Rectal smooth muscle tissue (tissue), 1 donor: Measurements from ENCODE around the gene ICOS.

Source experiments
- H3K27ac ChIP-seq: one replicate; pipeline ENCODE4 v1.7.0; 2013; ENCODE audit warnings: low read depth, low read length, inconsistent platforms
- H3K27me3 ChIP-seq: one replicate; pipeline ENCODE4 v1.7.0; 2013; ENCODE audit warnings: low read length; ENCODE audit not compliant: control insufficient read depth, insufficient read depth
- H3K36me3 ChIP-seq: one replicate; pipeline ENCODE4 v1.7.0; 2013; ENCODE audit warnings: low read length; ENCODE audit not compliant: control insufficient read depth, insufficient read depth
- H3K4me1 ChIP-seq: one replicate; pipeline ENCODE4 v1.7.0; 2013; ENCODE audit warnings: low read length; ENCODE audit not compliant: control insufficient read depth, insufficient read depth
- H3K4me3 ChIP-seq: one replicate; pipeline ENCODE4 v1.7.0; 2013; ENCODE audit warnings: low read length
- H3K9ac ChIP-seq: one replicate; pipeline ENCODE4 v1.7.0; 2013; ENCODE audit warnings: low read length

Gene ICOS

DNA sequence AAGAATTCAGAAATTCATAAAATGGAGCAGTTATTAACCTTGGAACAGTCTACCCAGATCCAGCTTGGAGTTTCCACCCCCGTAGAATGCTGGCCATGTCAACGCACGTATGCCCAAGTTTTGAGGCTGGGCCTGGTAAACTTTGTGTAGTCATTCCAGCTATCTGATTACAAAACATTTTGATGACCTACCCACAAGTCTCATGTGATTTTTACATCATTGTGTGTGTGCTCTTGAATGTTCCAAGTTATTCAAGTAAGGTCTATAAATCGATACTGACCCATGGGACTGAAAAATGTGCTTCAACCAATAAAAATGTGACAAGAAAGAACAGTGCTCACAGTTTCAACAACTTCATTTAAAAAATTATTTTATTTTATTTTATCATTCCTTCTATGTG lies 32.5 kb upstream of the ICOS start:
- H3K4me3 ChIP-seq: no peak overlapping the region
- H3K9ac ChIP-seq: no peak overlapping the region
- no peak overlapping the region for H3K27ac ChIP-seq
- peaks cover 18% of the 10 kb centered on the region for H3K4me1 ChIP-seq
- no peaks in the 10 kb centered on the region for H3K27me3 ChIP-seq
- H3K36me3 ChIP-seq: no peaks in the 10 kb centered on the region

- H3K4me1 ChIP-seq: peaks cover 10% of the 10 kb centered on the region
- no peak overlapping the region for H3K9ac ChIP-seq
- no peak overlapping the region for H3K27ac ChIP-seq
- H3K36me3 ChIP-seq: no peaks in the 10 kb centered on the region
- no peak overlapping the region for H3K4me3 ChIP-seq
- H3K27me3 ChIP-seq: no peaks in the 10 kb centered on the region
These were observed 30.9 kb upstream of the ICOS start for GRCh38 chr2:203905656-203906055.

GRCh38 chr2:203908066-203908796 lies 28.3 kb upstream of the ICOS start:
- no peaks in the 10 kb centered on the region for H3K36me3 ChIP-seq
- no peak overlapping the region for H3K9ac ChIP-seq
- H3K27me3 ChIP-seq: no peaks in the 10 kb centered on the region
- peaks cover 5% of the 10 kb centered on the region for H3K4me1 ChIP-seq
- H3K4me3 ChIP-seq: no peak overlapping the region
- no peak overlapping the region for H3K27ac ChIP-seq

DNA sequence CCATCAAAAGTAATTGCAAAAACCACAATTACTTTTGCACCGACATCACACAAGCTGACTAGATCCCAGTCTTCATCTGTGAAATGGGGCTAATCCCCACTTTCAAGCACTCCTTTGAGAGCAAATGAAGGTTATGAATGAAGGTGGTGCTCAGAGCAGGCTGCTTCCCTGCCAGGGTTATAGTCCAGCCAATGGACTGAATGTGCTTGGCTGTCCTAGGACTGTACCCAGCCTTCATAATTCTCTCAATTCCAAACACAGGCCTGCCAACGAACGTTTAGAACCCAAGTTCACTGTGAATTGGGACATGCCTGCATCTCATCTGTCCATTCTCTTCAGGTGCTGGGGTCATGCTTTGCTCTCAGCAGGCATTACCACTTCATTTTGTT lies 27.8 kb upstream of the ICOS start:
- Histone ChIP-seq H3K9ac (no peak overlapping the region), H3K4me3 (no peak overlapping the region), H3K4me1 (peaks cover 5% of the 10 kb centered on the region), H3K36me3 (no peaks in the 10 kb centered on the region), H3K27ac (no peak overlapping the region), H3K27me3 (no peaks in the 10 kb centered on the region)

DNA sequence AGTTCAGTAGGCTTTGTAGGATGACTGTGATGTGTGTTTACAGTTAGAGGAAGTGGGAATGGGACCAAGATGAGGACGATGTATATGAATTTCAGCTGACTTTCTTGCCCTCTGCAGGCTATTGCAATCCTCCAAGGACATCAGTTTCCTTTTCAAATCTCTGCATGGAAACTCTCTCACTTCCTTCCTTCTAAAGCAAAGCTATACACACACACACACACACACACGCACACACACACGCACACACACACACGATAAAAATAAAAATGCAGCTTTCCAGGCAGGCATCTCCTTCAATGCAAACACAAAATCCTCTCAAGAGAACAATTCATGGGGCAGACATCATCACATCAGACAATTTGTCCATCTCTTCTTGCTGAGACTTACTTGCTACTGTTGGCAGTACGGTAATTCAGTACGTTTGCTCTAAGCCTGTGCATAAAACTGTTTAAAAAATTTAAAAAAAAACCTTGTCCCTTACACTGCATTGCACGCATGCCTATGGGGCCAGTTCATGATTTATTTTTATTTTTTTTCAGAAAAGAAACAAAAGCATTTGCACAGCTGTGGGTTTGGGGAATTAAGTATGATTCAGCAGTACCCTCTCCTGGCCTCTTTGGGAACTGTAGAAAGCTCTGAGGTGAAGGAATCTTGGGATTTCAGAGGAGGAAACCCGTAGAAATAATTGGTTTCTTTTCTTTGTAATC lies 27.1 kb upstream of the ICOS start:
- peaks cover 5% of the 10 kb centered on the region for H3K4me1 ChIP-seq
- no peaks in the 10 kb centered on the region for H3K36me3 ChIP-seq
- H3K27ac ChIP-seq: no peak overlapping the region
- H3K9ac ChIP-seq: no peak overlapping the region
- H3K4me3 ChIP-seq: peak overlapping the region; percentile 48
- H3K27me3 ChIP-seq: no peaks in the 10 kb centered on the region

GRCh38 chr2:203909974-203910373 lies 26.6 kb upstream of the ICOS start:
- Histone ChIP-seq H3K36me3 (no peaks in the 10 kb centered on the region), H3K27ac (no peak overlapping the region), H3K4me3 (no peak overlapping the region), H3K9ac (no peak overlapping the region), H3K27me3 (no peaks in the 10 kb centered on the region), H3K4me1 (peaks cover 5% of the 10 kb centered on the region)

GRCh38 chr2:203913947-203914346 lies 22.6 kb upstream of the ICOS start:
- Histone ChIP-seq H3K4me1 (peaks cover 5% of the 10 kb centered on the region), H3K4me3 (no peak overlapping the region), H3K27me3 (no peaks in the 10 kb centered on the region), H3K36me3 (no peaks in the 10 kb centered on the region), H3K9ac (no peak overlapping the region), H3K27ac (no peak overlapping the region)

DNA sequence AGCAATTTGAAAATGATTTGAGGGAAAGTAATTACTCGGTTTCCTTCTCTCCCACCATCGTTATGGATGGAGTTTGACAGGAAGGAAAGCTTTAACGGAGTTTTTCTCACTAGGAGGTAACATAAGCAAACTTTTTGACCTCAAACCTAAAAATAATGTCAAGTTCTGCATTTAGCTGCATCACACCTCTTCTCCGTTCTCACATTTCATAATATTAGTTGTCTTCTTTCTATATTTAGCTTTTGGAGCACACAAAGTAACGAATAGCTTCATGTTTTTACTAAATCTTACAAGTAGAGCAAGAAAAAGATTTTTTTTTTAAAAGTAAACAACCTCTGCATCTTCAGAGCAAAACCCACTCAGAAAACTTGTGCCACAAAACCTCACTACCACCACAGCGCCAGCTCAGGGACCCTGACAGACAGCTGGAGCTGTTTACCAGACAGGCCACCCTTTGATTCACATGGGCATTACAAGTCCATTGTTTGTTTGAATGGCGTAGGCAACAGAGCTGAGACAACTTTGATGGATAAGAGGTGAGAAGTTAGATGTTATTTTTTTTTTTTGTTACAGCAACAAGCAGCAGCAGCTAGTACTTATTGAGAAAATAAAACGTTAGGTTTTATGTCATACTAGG lies 21.9 kb upstream of the ICOS start:
- Histone ChIP-seq H3K9ac (no peak overlapping the region), H3K27me3 (no peaks in the 10 kb centered on the region), H3K27ac (no peak overlapping the region), H3K36me3 (no peaks in the 10 kb centered on the region), H3K4me3 (no peak overlapping the region), H3K4me1 (no peaks in the 10 kb centered on the region)

GRCh38 chr2:203915256-203915655 lies 21.3 kb upstream of the ICOS start:
- Histone ChIP-seq H3K4me3 (no peak overlapping the region), H3K27me3 (no peaks in the 10 kb centered on the region), H3K4me1 (no peaks in the 10 kb centered on the region), H3K9ac (no peak overlapping the region), H3K36me3 (no peaks in the 10 kb centered on the region), H3K27ac (no peak overlapping the region)

DNA sequence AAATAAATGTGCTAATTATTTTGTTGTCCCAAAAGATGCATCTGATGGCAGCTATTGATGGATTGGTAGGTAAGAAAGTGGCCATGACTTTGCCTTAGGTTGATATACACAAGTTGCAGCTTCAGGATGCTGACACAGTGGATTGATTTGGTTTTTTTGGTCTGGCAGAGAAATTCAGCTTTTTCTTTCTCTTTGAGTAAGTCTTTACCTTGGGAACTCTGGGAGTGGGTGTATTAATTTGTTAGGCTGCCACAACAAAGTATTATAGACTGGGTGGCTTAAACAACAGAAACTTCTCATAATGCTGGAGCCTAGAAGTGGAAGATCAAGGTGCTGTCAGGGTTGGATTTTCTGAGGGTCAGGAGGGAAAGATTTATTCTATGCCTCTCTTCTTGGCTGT lies 19.8 kb upstream of the ICOS start:
- no peaks in the 10 kb centered on the region for H3K27me3 ChIP-seq
- no peaks in the 10 kb centered on the region for H3K4me1 ChIP-seq
- no peak overlapping the region for H3K4me3 ChIP-seq
- H3K9ac ChIP-seq: no peak overlapping the region
- H3K36me3 ChIP-seq: no peaks in the 10 kb centered on the region
- H3K27ac ChIP-seq: no peak overlapping the region

DNA sequence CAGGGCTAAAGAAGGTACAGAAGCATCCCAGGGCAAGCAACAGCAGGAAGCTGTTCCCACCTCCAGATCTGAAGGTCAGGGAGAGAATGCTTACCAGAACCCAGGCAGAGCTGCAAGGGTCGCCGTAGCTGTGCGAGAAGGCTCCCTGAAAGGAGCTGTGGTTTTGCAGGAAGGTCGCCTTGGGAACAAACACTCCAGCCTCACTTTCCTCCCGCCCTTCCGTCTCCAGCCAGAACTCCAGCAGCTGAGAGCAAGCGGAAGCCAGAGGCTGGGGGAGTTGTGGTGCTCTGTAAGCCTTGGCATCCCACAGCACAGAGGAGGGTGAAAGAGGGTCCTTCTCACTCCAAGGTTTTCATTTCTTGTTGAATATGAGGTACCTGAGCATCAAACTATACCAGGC lies 18.3 kb upstream of the ICOS start:
- Histone ChIP-seq H3K4me3 (no peak overlapping the region), H3K36me3 (no peaks in the 10 kb centered on the region), H3K27ac (no peak overlapping the region), H3K9ac (no peak overlapping the region), H3K4me1 (no peaks in the 10 kb centered on the region), H3K27me3 (no peaks in the 10 kb centered on the region)

- no peak overlapping the region for H3K27ac ChIP-seq
These were observed 17.7 kb upstream of the ICOS start for GRCh38 chr2:203918839-203919238.

More at GRCh38 chr2:203918839-203919238, 17.7 kb upstream of the ICOS start:
- Histone ChIP-seq H3K4me1 (no peaks in the 10 kb centered on the region), H3K4me3 (no peak overlapping the region), H3K9ac (no peak overlapping the region), H3K36me3 (no peaks in the 10 kb centered on the region), H3K27me3 (no peaks in the 10 kb centered on the region)
